A673 (cell line): ENCODE data around the gene SEZ6L. TPM values are rescaled to one million over a fixed set of nuclear protein-coding genes. Genes with fewer than 3 reads are reported as not detected.

Experiments
- BruUV-seq: library from RNA; stranded (reverse); fragments of 400-500 nt; replicated peaks from 2 replicates; lab custom pipeline; 2021; lab: Mats Ljungman, UMichigan
- CTCF ChIA-PET: fragments of 300-600 bp; sonication (Branson Sonifier 250); formaldehyde crosslinking; loops from one replicate; lab custom pipeline; 2022; ENCODE audit warnings: antibody characterized with exemption; lab: Charles Lee
- POLR2A ChIA-PET: fragments of 300-600 bp; sonication (Branson Sonifier 250); formaldehyde crosslinking; loops from one replicate; lab custom pipeline; 2022; ENCODE audit warnings: antibody characterized with exemption; ENCODE audit not compliant: low non-redundant PET; lab: Charles Lee
- DNase-seq: peaks from one replicate; pipeline ENCODE4 v3.0.0-alpha.2; 2015; ENCODE audit warnings: low spot score
- H3K27ac ChIP-seq: fragments of 200-600 bp; sonication (generic); 2 replicates; pipeline ENCODE4 v1.5.1; 2016; ENCODE audit warnings: mixed run types, low read depth, mild to moderate bottlenecking, mixed read lengths, antibody characterized with exemption, low read length; ENCODE audit not compliant: poor library complexity, severe bottlenecking
- H3K27me3 ChIP-seq: fragments of 200-600 bp; sonication (generic); replicated peaks from 2 replicates; pipeline ENCODE4 v1.6.1; 2017; ENCODE audit warnings: mixed run types, low read depth, mild to moderate bottlenecking, mixed read lengths, antibody characterized with exemption, low read length; ENCODE audit not compliant: insufficient read depth, poor library complexity
- H3K36me3 ChIP-seq: fragments of 200-600 bp; sonication (generic); 2 replicates; pipeline ENCODE4 v1.6.1; 2016; ENCODE audit warnings: mixed run types, mild to moderate bottlenecking, mixed read lengths, antibody characterized with exemption, low read length; ENCODE audit not compliant: insufficient read depth, poor library complexity, severe bottlenecking
- H3K4me1 ChIP-seq: fragments of 200-600 bp; sonication (generic); 2 replicates; pipeline ENCODE4 v1.6.1; 2017; ENCODE audit warnings: mixed run types, mild to moderate bottlenecking, mixed read lengths, antibody characterized with exemption, low read length; ENCODE audit not compliant: insufficient read depth, poor library complexity, severe bottlenecking
- H3K4me3 ChIP-seq: fragments of 200-600 bp; sonication (generic); 2 replicates; pipeline ENCODE4 v1.5.1; 2016; ENCODE audit warnings: low read depth, mixed run types, mild to moderate bottlenecking, mixed read lengths, low read length; ENCODE audit not compliant: poor library complexity, severe bottlenecking
- H3K9me3 ChIP-seq: fragments of 200-600 bp; sonication (generic); 2 replicates; pipeline ENCODE4 v1.6.1; 2016; ENCODE audit warnings: mixed run types, low read depth, mild to moderate bottlenecking, mixed read lengths, antibody characterized with exemption, low read length; ENCODE audit not compliant: poor library complexity, severe bottlenecking
- EZH2 ChIP-seq: fragments of 200-600 bp; sonication (generic); IDR thresholded peaks from 2 replicates; pipeline ENCODE4 v1.6.1; 2017; ENCODE audit warnings: borderline replicate concordance, low read depth, mild to moderate bottlenecking, mixed read lengths, antibody characterized with exemption, low read length; ENCODE audit not compliant: poor library complexity, severe bottlenecking
- intact Hi-C: fragments of 100-400 bp; cut with micrococcal nuclease; formaldehyde crosslinking; loops from one replicate; pipeline ENCODE4 v1.10.0; 2022; ENCODE audit not compliant: unreplicated experiment
- total RNA-seq: library from RNA; stranded (reverse); gene quantifications from 2 replicates; pipeline ENCODE4 v1.2.3, GENCODE V29; 2021
- TF ChIP-seq, protein P1 (sequence below): fragments of 300-800, 200-600 bp; sonication (generic); conservative IDR thresholded peaks from 2 replicates; pipeline ENCODE4 v1.5.1; 2017; ENCODE audit warnings: low read depth, mild to moderate bottlenecking, antibody characterized with exemption, low read length, moderate library complexity, mixed read lengths

The SEZ6L gene
- total RNA-seq, 1 experiment from 2014 or later: 6.3 TPM

GRCh38 chr22:26182723-26183122, 13.5 kb downstream of the SEZ6L start:
- intact Hi-C loops: no loop called here
- H3K27ac ChIP-seq: no peak overlapping the region
- peak; percentile 26 for DNase-seq
- no TSS peak for BruUV-seq
- H3K4me1 ChIP-seq: no peaks in the 10 kb centered on the region
- H3K9me3 ChIP-seq: no peaks in the 10 kb centered on the region
- no peak overlapping the region for H3K4me3 ChIP-seq
- TF ChIP-seq, protein P1, sequence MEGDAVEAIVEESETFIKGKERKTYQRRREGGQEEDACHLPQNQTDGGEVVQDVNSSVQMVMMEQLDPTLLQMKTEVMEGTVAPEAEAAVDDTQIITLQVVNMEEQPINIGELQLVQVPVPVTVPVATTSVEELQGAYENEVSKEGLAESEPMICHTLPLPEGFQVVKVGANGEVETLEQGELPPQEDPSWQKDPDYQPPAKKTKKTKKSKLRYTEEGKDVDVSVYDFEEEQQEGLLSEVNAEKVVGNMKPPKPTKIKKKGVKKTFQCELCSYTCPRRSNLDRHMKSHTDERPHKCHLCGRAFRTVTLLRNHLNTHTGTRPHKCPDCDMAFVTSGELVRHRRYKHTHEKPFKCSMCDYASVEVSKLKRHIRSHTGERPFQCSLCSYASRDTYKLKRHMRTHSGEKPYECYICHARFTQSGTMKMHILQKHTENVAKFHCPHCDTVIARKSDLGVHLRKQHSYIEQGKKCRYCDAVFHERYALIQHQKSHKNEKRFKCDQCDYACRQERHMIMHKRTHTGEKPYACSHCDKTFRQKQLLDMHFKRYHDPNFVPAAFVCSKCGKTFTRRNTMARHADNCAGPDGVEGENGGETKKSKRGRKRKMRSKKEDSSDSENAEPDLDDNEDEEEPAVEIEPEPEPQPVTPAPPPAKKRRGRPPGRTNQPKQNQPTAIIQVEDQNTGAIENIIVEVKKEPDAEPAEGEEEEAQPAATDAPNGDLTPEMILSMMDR: no peak
- no peak for TF ChIP-seq EZH2
- H3K36me3 ChIP-seq: no peaks in the 10 kb centered on the region
- H3K27me3 ChIP-seq: no peaks in the 10 kb centered on the region
- POLR2A ChIA-PET: no interaction called here
- CTCF ChIA-PET: interaction anchor here (0.7 kb wide), 1 partner anchor 10 kb away, joined by 3 read pairs; no protein-coding TSS in a partner anchor

- Histone ChIP-seq H3K4me1 (no peaks in the 10 kb centered on the region), H3K4me3 (no peak overlapping the region), H3K27me3 (no peaks in the 10 kb centered on the region), H3K27ac (no peak overlapping the region), H3K36me3 (no peaks in the 10 kb centered on the region), H3K9me3 (no peaks in the 10 kb centered on the region)
- TF ChIP-seq EZH2: no peak
- TF ChIP-seq, protein P1: no peak
- intact Hi-C loops: no loop called here
- ChIA-PET CTCF (no interaction called here), POLR2A (no interaction called here)
- no peak for DNase-seq
- no TSS peak for BruUV-seq
Measured at GRCh38 chr22:26185190-26185589, 15.9 kb downstream of the SEZ6L start.

- ChIA-PET CTCF (no interaction called here), POLR2A (no interaction called here)
- no peaks in the 10 kb centered on the region for H3K36me3 ChIP-seq
- H3K4me1 ChIP-seq: no peaks in the 10 kb centered on the region
- no peaks in the 10 kb centered on the region for H3K9me3 ChIP-seq
- no peak overlapping the region for H3K4me3 ChIP-seq
- no peak for DNase-seq
- intact Hi-C loops: no loop called here
- BruUV-seq: no TSS peak
- TF ChIP-seq, protein P1: no peak
- TF ChIP-seq EZH2: no peak
- H3K27ac ChIP-seq: no peak overlapping the region
- H3K27me3 ChIP-seq: no peaks in the 10 kb centered on the region
Measured at GRCh38 chr22:26188341-26188740, 19.1 kb downstream of the SEZ6L start.
